Liver (tissue), 9 donors: Measurements from ENCODE around the gene SUGCT. TPM values are rescaled to one million over a fixed set of nuclear protein-coding genes. Genes with fewer than 3 reads are reported as not detected.

Source experiments
- DNase-seq: peaks from one replicate; pipeline ENCODE4 v3.0.0-alpha.2; 2017; ENCODE audit warnings: low spot score
- H3K27ac ChIP-seq, 2 donors: one replicate each; pipeline ENCODE4 v1.7.0; 2013; ENCODE audit warnings: inconsistent platforms in 2 of 2, low read length in 2 of 2, control low read depth in 1 of 2, low read depth in 1 of 2, mild to moderate bottlenecking in 1 of 2
- H3K27me3 ChIP-seq, 4 donors: one replicate each; pipeline versions ENCODE4 v1.6.1 to v1.7.0; 2013; ENCODE audit warnings: low read length in 3 of 4, inconsistent platforms in 1 of 4, mild to moderate bottlenecking in 1 of 4, moderate library complexity in 1 of 4; ENCODE audit not compliant: control insufficient read depth in 4 of 4, insufficient read depth in 4 of 4
- H3K36me3 ChIP-seq, 4 donors: one replicate each; pipeline versions ENCODE4 v1.6.1 to v1.7.0; 2013; ENCODE audit warnings: low read length in 3 of 4, mild to moderate bottlenecking in 3 of 4, low read depth in 1 of 4, moderate library complexity in 1 of 4; ENCODE audit not compliant: control insufficient read depth in 4 of 4, insufficient read depth in 3 of 4
- H3K4me1 ChIP-seq, 4 donors: one replicate each; pipeline versions ENCODE4 v1.6.1 to v1.7.0; 2013; ENCODE audit warnings: low read length in 3 of 4, mild to moderate bottlenecking in 3 of 4, moderate library complexity in 1 of 4; ENCODE audit not compliant: control insufficient read depth in 4 of 4, insufficient read depth in 4 of 4
- H3K4me3 ChIP-seq, 3 donors: one replicate each; pipeline versions ENCODE4 v1.6.1 to v1.7.0; 2013; ENCODE audit warnings: low read length in 3 of 3, control low read depth in 1 of 3, low read depth in 1 of 3, mild to moderate bottlenecking in 1 of 3
- H3K9ac ChIP-seq, 2 donors: one replicate each; pipeline ENCODE4 v1.7.0; 2013; ENCODE audit warnings: low read length in 2 of 2, mild to moderate bottlenecking in 2 of 2, moderate library complexity in 2 of 2, control low read depth in 1 of 2, low read depth in 1 of 2
- H3K9me3 ChIP-seq, 4 donors: one replicate each; pipeline versions ENCODE4 v1.6.1 to v1.7.0; 2013; ENCODE audit warnings: low read length in 3 of 4; ENCODE audit not compliant: control insufficient read depth in 4 of 4
- ATF3 ChIP-seq: IDR thresholded peaks from 2 replicates; pipeline ENCODE4 v1.6.1; 2016; ENCODE audit warnings: antibody characterized with exemption
- CTCF ChIP-seq: fragments of 150-350 bp; IDR thresholded peaks from 2 replicates; pipeline ENCODE4 v1.5.1; 2017; ENCODE audit warnings: improper control_type of control experiment, low read depth, low read length; ENCODE audit not compliant: missing input control
- EGR1 ChIP-seq, 2 donors: IDR thresholded peaks; 2 replicates each; pipeline ENCODE4 v1.6.1; 2016 to 2018; ENCODE audit warnings: antibody characterized with exemption in 2 of 2, low read depth in 2 of 2
- FOXA1 ChIP-seq: IDR thresholded peaks from 2 replicates; pipeline ENCODE4 v1.6.1; 2016; ENCODE audit warnings: antibody characterized with exemption
- GABPA ChIP-seq, 2 donors: IDR thresholded peaks in 1 of 2; conservative IDR thresholded peaks in 1 of 2; 2 replicates each; pipeline ENCODE4 v1.6.1; 2016; ENCODE audit warnings: antibody characterized with exemption in 2 of 2, mild to moderate bottlenecking in 1 of 2, moderate library complexity in 1 of 2
- JUND ChIP-seq, 2 donors: IDR thresholded peaks; 2 replicates each; pipeline ENCODE4 v1.6.1; 2016; ENCODE audit warnings: antibody characterized with exemption in 2 of 2
- NR2F2 ChIP-seq: IDR thresholded peaks from 2 replicates; pipeline ENCODE4 v1.6.1; 2016; ENCODE audit warnings: antibody characterized with exemption
- RAD21 ChIP-seq, 2 donors: IDR thresholded peaks; 2 replicates each; pipeline ENCODE4 v1.6.1; 2016; ENCODE audit warnings: antibody characterized with exemption in 2 of 2, mild to moderate bottlenecking in 2 of 2
- RXRA ChIP-seq, 2 donors: IDR thresholded peaks; 2 replicates each; pipeline ENCODE4 v1.6.1; 2017 to 2018; ENCODE audit warnings: antibody characterized with exemption in 2 of 2, mild to moderate bottlenecking in 1 of 2
- SP1 ChIP-seq: IDR thresholded peaks from 2 replicates; pipeline ENCODE4 v1.6.1; 2018; ENCODE audit warnings: antibody characterized with exemption, mild to moderate bottlenecking
- TAF1 ChIP-seq: conservative IDR thresholded peaks from 2 replicates; pipeline ENCODE4 v1.6.1; 2016; ENCODE audit warnings: antibody characterized with exemption, mild to moderate bottlenecking
- YY1 ChIP-seq: IDR thresholded peaks from 2 replicates; pipeline ENCODE4 v1.6.1; 2016; ENCODE audit warnings: antibody characterized with exemption, mild to moderate bottlenecking
- ZBTB33 ChIP-seq: IDR thresholded peaks from 2 replicates; pipeline ENCODE4 v1.6.1; 2016; ENCODE audit warnings: antibody characterized with exemption
- WGBS: extraction: QIAGEN DNeasy Blood & Tissue Kit; methylation state at CpG from one replicate; pipeline ENCODE4 v1.1.7; 2013; 5-methylcytosine and 5-hydroxymethylcytosine counted together
- polyA plus RNA-seq, 2 donors: library from polyadenylated mRNA; stranded (reverse) in 1 of 2; unstranded in 1 of 2; fragments of 200-250 nt in 1 of 2; fragments of >200 nt in 1 of 2; fragmentation: Nextera tagmentation in 1 of 2; extraction: Ambion mirVana in 1 of 2; gene quantifications; one replicate each; pipeline versions ENCODE4 v1.2.1 to v1.2.3, GENCODE V29; 2013 to 2015
- total RNA-seq, 2 donors: library from RNA; depleted of rRNA; stranded (reverse); fragments of >200 nt; gene quantifications; one replicate each; pipeline ENCODE4 v1.2.3, GENCODE V29; 2014
- donor health status: healthy.
- donor health status: healthy.
- donor health status: healthy.
- donor health status: healthy.
- donor health status: healthy.

SUGCT gene
- total and polyA plus RNA-seq, 4 donors: 6.2 to 11.9 (median 9.9) TPM

GRCh38 chr7:40746841-40747556 is 612.2 kb downstream of the SUGCT start (continued):
- TF ChIP-seq FOXA1: no peak
- TF ChIP-seq SP1: no peak
- no peak for TF ChIP-seq GABPA (IDR thresholded peaks at IDR 0.05 in 1 of 2, conservative IDR thresholded peaks at IDR 0.05 in 1 of 2)
- no peak for TF ChIP-seq RAD21 (IDR thresholded peaks at IDR 0.05)
- no peak for TF ChIP-seq CTCF
- no peak for TF ChIP-seq NR2F2

GRCh38 chr7:40747856-40748255 is 613.1 kb downstream of the SUGCT start:
- no peak overlapping the region for H3K4me3 ChIP-seq

More at GRCh38 chr7:40747856-40748255, 613.1 kb downstream of the SUGCT start:
- no peak for TF ChIP-seq YY1
- TF ChIP-seq EGR1 (IDR thresholded peaks at IDR 0.05; ENCODE audit: low read depth in 2 of 2): no peak
- TF ChIP-seq CTCF: no peak
- no peak for TF ChIP-seq TAF1
- TF ChIP-seq ZBTB33: no peak
- TF ChIP-seq SP1: no peak
- TF ChIP-seq RXRA (IDR thresholded peaks at IDR 0.05): no peak
- TF ChIP-seq RAD21 (IDR thresholded peaks at IDR 0.05): no peak
- no peak for TF ChIP-seq NR2F2
- no peak for TF ChIP-seq JUND (IDR thresholded peaks at IDR 0.05)
- no peak for TF ChIP-seq ATF3
- no peak for DNase-seq
- H3K27ac ChIP-seq: no peak overlapping the region
- no peaks in the 10 kb centered on the region for H3K36me3 ChIP-seq
- no peaks in the 10 kb centered on the region for H3K27me3 ChIP-seq
- WGBS: 87% methylated on average over 2 of the region's 2 CpGs
- H3K9me3 ChIP-seq: no peaks in the 10 kb centered on the region
- H3K4me1 ChIP-seq: no peaks in the 10 kb centered on the region
- no peak overlapping the region for H3K9ac ChIP-seq
